HUES64 (cell line): Measurements from ENCODE around the gene SIGLEC9.

Experiments used
- H3K27ac ChIP-seq: 2 replicates; pipeline ENCODE4 v1.7.0; 2013; ENCODE audit warnings: low read depth, low read length, inconsistent platforms
- H3K27me3 ChIP-seq: 2 replicates; pipeline ENCODE4 v1.6.1; 2013; ENCODE audit warnings: mild to moderate bottlenecking, low read length; ENCODE audit not compliant: insufficient read depth
- H3K36me3 ChIP-seq: 2 replicates; pipeline ENCODE4 v1.6.1; 2013; ENCODE audit warnings: mild to moderate bottlenecking, low read length; ENCODE audit not compliant: insufficient read depth
- H3K4me1 ChIP-seq: 2 replicates; pipeline ENCODE4 v1.6.1; 2013; ENCODE audit warnings: mild to moderate bottlenecking, low read length, moderate library complexity; ENCODE audit not compliant: insufficient read depth
- H3K4me3 ChIP-seq: 2 replicates; pipeline ENCODE4 v1.5.1; 2013; ENCODE audit warnings: mild to moderate bottlenecking, low read length, moderate library complexity
- H3K9ac ChIP-seq: 2 replicates; pipeline ENCODE4 v1.6.1; 2013; ENCODE audit warnings: mild to moderate bottlenecking, low read depth, low read length
- H3K9me3 ChIP-seq: 2 replicates; pipeline ENCODE4 v1.6.1; 2013; ENCODE audit warnings: low read depth, low read length; ENCODE audit not compliant: insufficient read depth
- WGBS: fragments of 150-250, 120-280 bp; methylation state at CpG from one replicate; pipeline ENCODE4 v1.1.7; 2013; ENCODE audit warnings: missing lambda C conversion rate; 5-methylcytosine and 5-hydroxymethylcytosine counted together

SIGLEC9 gene

DNA sequence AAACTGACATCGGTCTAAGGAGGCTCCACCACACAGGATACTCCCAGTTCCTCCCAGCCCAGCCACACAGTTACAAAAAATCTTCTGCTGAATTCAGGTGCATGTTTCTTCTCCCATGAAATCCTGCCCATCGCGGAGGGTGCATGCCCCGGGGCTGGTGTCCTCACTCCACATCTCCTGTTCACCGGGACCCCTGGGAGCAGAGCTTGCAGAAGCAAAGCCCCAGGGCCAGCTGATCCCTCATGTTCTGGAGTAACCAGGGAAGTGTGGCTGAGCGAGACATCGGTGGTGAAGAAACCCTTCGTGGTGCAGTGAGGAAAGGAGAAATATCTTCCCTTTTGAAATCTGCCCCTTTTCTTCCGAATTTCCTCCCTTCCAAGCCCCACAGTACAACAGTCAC is 904 bp upstream of the SIGLEC9 start:
- H3K4me3 ChIP-seq, result no peak overlapping the region
- H3K9me3 ChIP-seq, result no peaks in the 10 kb centered on the region
- H3K27me3 ChIP-seq, result no peaks in the 10 kb centered on the region
- 89% methylated on average over 9 of the region's 9 CpGs for WGBS
- H3K36me3 ChIP-seq, result no peaks in the 10 kb centered on the region
- H3K4me1 ChIP-seq, result 0 out of 2 replicates have a peak, but pooled peaks cover 3% of the 10 kb centered on the region
- H3K27ac ChIP-seq, result no peak overlapping the region
- H3K9ac ChIP-seq, result no peak overlapping the region

DNA sequence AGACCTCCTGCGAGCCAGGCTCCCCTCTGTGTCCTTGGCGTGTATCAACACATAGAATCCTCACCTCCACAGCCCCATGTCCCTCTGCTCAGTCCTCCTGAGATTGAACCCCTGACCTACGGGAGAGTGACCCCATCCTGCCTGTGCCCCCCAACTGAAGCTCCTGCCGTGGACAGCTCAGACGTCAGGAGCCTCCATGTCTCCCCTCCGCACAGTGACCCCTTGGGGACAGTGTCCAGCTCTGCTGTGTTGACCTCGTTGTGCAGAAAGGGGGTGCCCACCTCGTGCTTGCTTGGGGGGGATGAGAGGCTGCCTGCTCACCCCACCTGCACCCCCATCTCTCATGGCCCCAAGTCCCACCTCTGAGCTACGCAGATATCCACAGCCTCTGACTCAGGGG is 490 bp upstream of the SIGLEC9 start:
- Histone ChIP-seq H3K4me1 (0 out of 2 replicates have a peak, but pooled peaks cover 2% of the 10 kb centered on the region), H3K27me3 (no peaks in the 10 kb centered on the region), H3K27ac (no peak overlapping the region), H3K9ac (no peak overlapping the region), H3K36me3 (no peaks in the 10 kb centered on the region), H3K4me3 (no peak overlapping the region), H3K9me3 (no peaks in the 10 kb centered on the region)
- 95% methylated on average over 9 of the region's 9 CpGs for WGBS

- Histone ChIP-seq H3K9ac (no peak overlapping the region), H3K4me1 (no peaks in the 10 kb centered on the region), H3K4me3 (no peak overlapping the region), H3K27ac (no peak overlapping the region), H3K27me3 (no peaks in the 10 kb centered on the region), H3K9me3 (no peaks in the 10 kb centered on the region), H3K36me3 (no peaks in the 10 kb centered on the region)
- WGBS, result 95% methylated on average over 16 of the region's 16 CpGs
Measured at GRCh38 chr19:51125421-51126075, 842 bp downstream of the SIGLEC9 start.

DNA sequence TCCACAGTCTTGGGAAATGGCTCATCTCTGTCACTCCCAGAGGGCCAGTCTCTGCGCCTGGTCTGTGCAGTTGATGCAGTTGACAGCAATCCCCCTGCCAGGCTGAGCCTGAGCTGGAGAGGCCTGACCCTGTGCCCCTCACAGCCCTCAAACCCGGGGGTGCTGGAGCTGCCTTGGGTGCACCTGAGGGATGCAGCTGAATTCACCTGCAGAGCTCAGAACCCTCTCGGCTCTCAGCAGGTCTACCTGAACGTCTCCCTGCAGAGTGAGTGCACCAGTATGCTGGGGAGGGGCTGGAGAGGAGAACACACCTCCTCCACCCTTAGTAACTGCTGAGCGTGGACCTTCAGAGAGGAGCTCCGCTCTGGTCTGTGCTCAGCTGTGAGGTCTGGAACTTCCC is 2.3 kb downstream of the SIGLEC9 start:
- Histone ChIP-seq H3K4me1 (no peaks in the 10 kb centered on the region), H3K27me3 (no peaks in the 10 kb centered on the region), H3K27ac (no peak overlapping the region), H3K9me3 (no peaks in the 10 kb centered on the region), H3K4me3 (no peak overlapping the region), H3K9ac (no peak overlapping the region), H3K36me3 (no peaks in the 10 kb centered on the region)
- WGBS, result 78% methylated on average over 6 of the region's 6 CpGs

- H3K9me3 ChIP-seq, result no peaks in the 10 kb centered on the region
- no peaks in the 10 kb centered on the region for H3K4me1 ChIP-seq
- no peak overlapping the region for H3K27ac ChIP-seq
- no peaks in the 10 kb centered on the region for H3K27me3 ChIP-seq
- no peaks in the 10 kb centered on the region for H3K36me3 ChIP-seq
- no peak overlapping the region for H3K9ac ChIP-seq
- 94% methylated on average over 4 of the region's 4 CpGs for WGBS
- H3K4me3 ChIP-seq, result no peak overlapping the region
Measured at GRCh38 chr19:51127755-51128154, 3.0 kb downstream of the SIGLEC9 start.

DNA sequence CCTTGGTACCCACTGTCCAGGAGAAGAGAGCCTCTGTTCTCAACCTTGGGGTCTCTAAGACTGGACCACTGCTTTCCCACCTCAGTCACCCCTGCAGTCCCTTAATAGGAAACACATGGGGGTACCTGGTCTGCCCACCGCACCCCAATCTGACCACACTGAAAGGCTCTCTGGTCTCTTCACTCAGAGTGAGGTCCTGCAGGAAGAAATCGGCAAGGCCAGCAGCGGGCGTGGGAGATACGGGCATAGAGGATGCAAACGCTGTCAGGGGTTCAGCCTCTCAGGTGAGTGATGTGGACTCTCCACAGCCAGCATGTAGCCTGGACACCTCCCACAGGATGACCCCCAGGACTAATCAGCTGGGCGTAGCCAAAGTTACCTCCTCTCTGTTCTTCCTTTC is 3.5 kb downstream of the SIGLEC9 start:
- H3K4me1 ChIP-seq, result no peaks in the 10 kb centered on the region
- no peak overlapping the region for H3K27ac ChIP-seq
- no peaks in the 10 kb centered on the region for H3K27me3 ChIP-seq
- no peaks in the 10 kb centered on the region for H3K36me3 ChIP-seq
- H3K9ac ChIP-seq, result no peak overlapping the region
- 91% methylated on average over 7 of the region's 7 CpGs for WGBS
- H3K4me3 ChIP-seq, result no peak overlapping the region
- no peaks in the 10 kb centered on the region for H3K9me3 ChIP-seq

DNA sequence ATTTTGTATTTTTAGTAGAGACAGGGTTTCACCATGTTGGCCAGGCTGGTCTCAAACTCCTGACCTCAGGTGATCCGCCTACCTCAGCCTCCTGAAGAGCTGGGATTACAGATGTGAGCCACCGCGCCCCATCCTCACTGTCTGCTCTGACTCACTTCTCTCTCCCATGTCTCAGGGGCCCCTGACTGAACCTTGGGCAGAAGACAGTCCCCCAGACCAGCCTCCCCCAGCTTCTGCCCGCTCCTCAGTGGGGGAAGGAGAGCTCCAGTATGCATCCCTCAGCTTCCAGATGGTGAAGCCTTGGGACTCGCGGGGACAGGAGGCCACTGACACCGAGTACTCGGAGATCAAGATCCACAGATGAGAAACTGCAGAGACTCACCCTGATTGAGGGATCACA is 5.0 kb downstream of the SIGLEC9 start:
- Histone ChIP-seq H3K4me1 (no peaks in the 10 kb centered on the region), H3K27me3 (no peaks in the 10 kb centered on the region), H3K9ac (no peak overlapping the region), H3K9me3 (no peaks in the 10 kb centered on the region), H3K27ac (no peak overlapping the region), H3K36me3 (no peaks in the 10 kb centered on the region), H3K4me3 (no peak overlapping the region)
- WGBS, result 87% methylated on average over 8 of the region's 8 CpGs

GRCh38 chr19:51131780-51132680 is 7.3 kb downstream of the SIGLEC9 start:
- Histone ChIP-seq H3K9ac (no peak overlapping the region), H3K4me3 (no peak overlapping the region)

DNA sequence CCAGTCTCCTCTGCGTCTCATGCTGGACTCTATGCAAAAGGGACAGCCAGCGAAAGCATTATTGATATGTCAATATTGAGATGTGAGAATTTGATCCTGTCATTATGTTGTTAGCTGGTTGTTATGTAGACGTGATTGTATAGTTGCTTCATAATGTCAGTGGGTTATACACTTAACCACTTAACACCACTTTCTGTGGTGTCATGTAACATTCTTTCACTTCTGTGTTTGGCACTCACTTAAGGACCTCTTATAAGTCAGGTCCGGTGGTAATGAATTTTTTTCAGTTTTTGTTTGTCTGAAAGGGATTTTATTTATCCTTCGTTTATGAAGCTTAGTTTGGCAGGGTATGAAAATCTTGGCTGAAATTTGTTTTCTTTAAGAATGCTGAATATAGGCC is 10.3 kb downstream of the SIGLEC9 start:
- H3K9me3 ChIP-seq, result no peaks in the 10 kb centered on the region
- no peak overlapping the region for H3K4me3 ChIP-seq
- 93% methylated on average over 5 of the region's 5 CpGs for WGBS
- no peak overlapping the region for H3K9ac ChIP-seq
- no peaks in the 10 kb centered on the region for H3K4me1 ChIP-seq
- H3K27me3 ChIP-seq, result no peaks in the 10 kb centered on the region
- no peak overlapping the region for H3K27ac ChIP-seq
- no peaks in the 10 kb centered on the region for H3K36me3 ChIP-seq

More at GRCh38 chr19:51131780-51132680, 7.3 kb downstream of the SIGLEC9 start:
- H3K27ac ChIP-seq, result no peak overlapping the region
- no peaks in the 10 kb centered on the region for H3K36me3 ChIP-seq
- H3K27me3 ChIP-seq, result no peaks in the 10 kb centered on the region
- H3K4me1 ChIP-seq, result no peaks in the 10 kb centered on the region
- H3K9me3 ChIP-seq, result no peaks in the 10 kb centered on the region
- WGBS, result 91% methylated on average over 24 of the region's 24 CpGs

- H3K9me3 ChIP-seq, result no peaks in the 10 kb centered on the region
- peaks cover 9% of the 10 kb centered on the region for H3K4me1 ChIP-seq
- H3K9ac ChIP-seq, result no peak overlapping the region
- H3K4me3 ChIP-seq, result no peak overlapping the region
- no peaks in the 10 kb centered on the region for H3K36me3 ChIP-seq
- 90% methylated on average over 8 of the region's 8 CpGs for WGBS
- no peaks in the 10 kb centered on the region for H3K27me3 ChIP-seq
- H3K27ac ChIP-seq, result no peak overlapping the region
Measured at GRCh38 chr19:51135986-51136762, 11.5 kb downstream of the SIGLEC9 start.
